GM23248 (cell line): Measurements from ENCODE around the gene HIF3A.

ENCODE experiments used
- EZH2 ChIP-seq: fragments of 200-600 bp; sonication (generic); IDR thresholded peaks from 2 replicates; pipeline ENCODE4 v1.6.1; 2018; ENCODE audit warnings: antibody characterized with exemption, mild to moderate bottlenecking; ENCODE audit not compliant: insufficient read depth, poor library complexity, severe bottlenecking
- EZH2phosphoT487 ChIP-seq: fragments of 200-600 bp; sonication (generic); IDR thresholded peaks from 2 replicates; pipeline ENCODE4 v1.6.1; 2018; ENCODE audit warnings: antibody characterized with exemption, moderate library complexity, mild to moderate bottlenecking, low read depth; ENCODE audit not compliant: insufficient read depth

DNA sequence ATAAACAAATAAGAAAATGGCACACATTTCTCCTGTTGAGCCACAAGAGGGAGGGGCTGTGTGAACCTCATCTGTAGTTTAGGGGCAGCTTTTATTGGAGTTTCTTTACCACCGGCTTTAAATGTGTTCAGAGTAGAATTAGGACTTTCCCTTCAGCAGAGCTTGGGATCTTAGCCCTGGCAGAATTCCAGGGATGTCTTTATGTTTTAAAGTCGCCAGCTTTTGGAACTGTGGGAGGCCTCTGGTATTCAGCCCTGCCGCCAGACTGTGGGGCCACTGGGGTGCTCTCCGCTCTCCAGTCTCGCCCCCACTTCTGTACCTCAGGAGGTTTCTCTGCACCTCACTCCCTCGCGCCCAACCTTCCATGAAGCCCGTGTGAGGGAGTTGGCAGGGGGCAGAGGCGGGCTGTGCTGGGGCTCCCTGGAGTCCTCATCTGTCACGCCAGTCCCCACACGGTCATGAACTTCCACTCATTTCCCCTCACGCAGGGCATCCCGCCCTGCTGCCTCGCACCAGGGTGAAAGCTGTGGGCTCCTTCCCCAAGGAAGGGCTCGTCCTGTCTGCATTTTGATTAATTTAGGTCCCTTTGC, 85.0 kb downstream of the HIF3A start:
- TF ChIP-seq EZH2, result no peak
- TF ChIP-seq EZH2phosphoT487, result no peak
